Dedifferentiated amniotic fluid mesenchymal stem cell (primary cell): ENCODE measurements around the gene PLA2G2F.

Experiments
- DNase-seq: peaks from one replicate; pipeline ENCODE4 v3.0.0-alpha.2; 2016; ENCODE audit errors: extremely low spot score

Gene PLA2G2F

DNA sequence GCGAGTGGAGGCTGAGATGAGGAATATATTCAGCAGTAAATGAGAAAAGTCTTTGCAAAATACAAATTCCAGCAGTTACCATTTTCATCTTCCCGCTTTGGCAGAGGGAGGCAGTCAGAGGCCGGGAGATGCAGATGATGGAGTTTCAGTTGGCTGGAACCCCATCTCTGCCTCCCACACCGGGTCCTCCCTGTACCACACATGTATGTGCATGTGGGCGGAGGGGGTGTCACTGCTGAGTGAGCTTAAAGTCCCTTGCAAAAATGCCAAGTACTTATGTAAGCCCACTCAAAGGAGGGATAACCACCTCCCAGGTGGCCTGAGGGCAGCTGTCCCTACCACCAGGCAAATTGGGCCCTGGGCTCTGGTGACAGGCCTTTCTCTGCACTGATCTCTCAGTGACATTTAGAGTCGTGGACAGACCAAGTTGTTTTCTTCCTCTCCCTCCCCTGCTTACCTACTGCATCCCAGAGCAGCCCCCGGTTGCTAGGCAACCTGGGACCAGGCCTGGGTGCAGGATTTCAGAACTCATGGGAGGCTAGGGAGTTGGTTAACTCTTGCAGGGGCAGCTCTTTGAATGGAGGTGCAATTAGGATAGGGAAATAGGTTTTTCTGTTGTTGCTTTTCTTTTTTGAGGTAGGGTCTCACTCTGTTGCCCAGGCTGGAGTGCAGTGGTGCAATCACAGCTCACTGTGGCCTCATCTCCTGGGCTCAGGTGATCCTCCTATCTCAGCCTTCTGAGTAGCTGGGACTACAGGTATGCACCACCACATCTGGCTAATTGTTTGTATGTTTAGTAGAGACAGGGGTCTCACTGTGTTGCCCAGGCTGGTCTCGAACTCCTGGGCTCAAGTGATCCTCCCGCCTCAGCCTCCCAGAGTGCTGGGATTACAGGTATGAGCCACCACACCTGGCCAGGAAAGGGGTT is 29.7 kb downstream of the PLA2G2F start:
- DNase-seq, result no peak

DNA sequence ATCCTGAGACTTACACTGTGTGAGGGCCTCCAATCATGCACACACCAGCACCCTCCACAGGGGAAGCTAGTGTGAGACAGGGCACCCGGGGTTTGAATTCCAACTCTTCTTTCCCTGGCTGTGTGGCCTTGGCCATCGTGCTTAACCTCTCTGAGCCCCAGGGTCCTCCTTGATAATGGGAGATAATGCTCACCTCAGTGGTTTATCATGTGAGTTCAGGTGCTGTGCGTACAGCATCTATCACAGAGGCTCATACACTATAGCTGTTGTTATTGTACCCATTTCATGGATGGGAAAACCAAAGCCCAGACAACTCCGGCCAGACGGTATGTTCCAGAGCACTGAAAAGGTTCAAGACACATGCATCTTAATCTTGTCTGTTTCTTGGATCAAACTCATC is 30.8 kb downstream of the PLA2G2F start:
- no peak for DNase-seq

- no peak for DNase-seq
Measured at GRCh38 chr1:20172033-20172590, 33.0 kb downstream of the PLA2G2F start.

GRCh38 chr1:20174937-20175666 is 36.0 kb downstream of the PLA2G2F start:
- DNase-seq, result no peak

DNA sequence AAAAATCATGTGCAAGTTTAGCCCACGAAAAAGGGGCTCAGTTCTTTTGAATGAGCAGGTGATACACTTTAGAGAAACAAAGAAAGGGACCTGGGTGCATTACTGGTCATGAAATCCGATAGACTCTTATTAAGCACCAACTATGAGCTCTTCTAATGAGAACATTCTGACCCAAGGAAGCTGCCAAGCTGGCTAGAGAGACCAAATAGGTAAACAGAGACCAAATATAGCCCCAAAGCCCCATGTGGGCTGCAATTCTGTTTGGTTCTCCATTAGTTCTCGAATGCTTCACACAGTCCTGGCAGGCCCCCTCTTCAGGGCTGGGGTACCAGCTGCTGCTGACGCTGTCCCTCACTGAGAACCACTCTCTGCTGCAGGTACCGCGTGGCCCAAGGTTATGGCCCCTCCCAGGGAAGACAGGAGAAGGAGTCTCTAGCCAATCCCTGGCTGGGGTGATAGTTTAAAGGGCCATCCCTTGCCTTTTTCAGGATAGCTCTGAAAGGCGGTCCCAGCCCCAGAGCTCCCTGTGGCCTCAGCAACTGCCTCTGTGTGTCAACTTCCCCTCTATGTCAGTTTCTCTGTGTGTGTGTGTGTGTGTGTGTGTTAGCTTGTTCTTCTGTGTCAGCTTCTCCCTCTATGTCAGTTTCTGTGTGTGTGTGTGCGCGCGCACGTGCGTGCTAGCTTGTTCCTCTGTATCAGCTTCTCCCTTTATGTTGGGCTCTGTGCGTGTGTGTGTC is 39.7 kb downstream of the PLA2G2F start:
- no peak for DNase-seq

DNA sequence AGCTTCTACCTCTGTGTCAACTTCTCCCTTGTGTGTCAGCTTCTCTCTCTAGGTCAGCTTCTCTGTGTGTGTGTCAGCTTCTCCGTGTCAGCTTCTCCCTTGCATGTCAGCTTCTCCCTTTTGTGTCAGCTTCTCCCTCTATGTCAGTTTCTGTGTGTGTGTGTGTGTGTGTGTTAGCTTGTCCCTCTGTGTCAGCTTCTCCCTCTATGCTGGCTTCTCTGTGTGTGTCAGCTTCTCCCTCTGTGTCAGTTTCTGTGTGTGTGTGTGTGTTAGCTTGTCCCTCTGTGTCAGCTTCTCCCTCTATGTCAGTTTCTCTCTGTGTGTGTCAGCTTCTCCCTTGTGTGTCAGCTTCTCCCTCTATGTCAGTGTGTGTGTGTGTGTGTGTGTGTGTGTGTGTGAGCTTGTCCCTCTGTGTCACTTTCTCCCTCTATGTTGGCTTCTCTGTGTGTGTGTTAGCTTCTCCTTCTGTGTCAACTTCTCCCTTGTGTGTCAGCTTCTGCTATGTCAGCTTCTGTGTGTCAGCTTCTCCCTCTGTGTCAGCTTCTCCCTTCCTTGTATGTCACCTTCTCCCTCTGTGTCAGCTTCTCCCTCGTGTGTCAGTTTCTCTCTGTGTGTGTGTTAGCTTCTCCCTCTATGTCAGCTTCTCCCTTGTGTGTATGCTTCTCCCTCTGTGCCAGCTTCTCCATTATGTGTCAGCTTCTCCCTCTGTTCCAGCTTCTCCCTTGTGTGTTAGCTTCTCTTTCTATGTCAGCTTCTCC is 40.4 kb downstream of the PLA2G2F start:
- DNase-seq, result no peak

DNA sequence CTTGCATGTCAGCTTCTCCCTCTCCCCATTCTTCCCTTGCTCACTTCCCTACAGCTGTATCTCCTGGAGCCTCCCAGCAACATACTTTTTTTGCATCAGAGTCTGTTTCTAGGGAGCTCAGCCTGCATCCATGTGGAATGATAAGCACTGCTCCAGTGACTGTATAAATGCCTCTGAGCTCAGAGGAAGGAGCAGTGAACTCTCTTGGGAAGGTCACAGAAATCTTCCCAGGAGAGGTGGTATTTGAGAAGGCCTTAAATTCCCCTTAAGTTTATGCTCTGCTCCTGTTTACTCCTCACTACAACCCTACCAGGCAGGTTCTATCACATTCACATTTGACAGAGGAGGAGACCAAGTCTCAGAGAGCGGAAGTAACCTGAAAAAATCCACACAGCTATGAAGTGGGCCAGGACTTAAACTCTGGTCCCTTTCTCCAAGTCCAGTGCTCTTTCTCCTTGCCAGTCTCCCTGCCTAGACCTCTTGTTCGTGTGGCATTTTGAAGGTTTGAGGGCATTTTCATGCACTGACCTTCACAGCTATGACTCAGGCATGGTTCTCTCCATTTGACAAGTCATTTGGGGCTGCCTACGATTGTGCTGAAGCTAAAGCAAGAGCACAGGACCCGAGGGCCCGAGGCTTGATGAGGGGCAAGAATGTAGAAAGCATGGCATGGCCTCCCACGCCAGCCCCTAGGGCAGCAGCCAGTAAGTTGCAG is 41.2 kb downstream of the PLA2G2F start:
- no peak for DNase-seq

DNA sequence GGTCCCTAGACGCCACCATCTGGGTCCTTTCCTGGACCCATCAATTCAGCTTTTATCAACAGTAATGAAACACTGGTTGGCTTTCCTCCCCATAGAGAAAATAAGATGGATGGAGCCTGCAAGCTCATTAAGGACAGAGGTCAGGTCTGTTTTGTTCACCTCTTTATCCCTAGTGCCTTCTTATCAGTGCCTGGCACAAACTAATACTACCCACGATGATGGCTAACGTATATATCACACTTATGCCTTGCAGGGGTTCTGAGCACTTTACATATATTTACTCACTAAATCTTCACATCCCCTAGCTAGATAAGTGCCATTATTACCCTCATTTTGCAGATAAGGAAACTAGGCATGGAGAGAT is 41.7 kb downstream of the PLA2G2F start:
- DNase-seq, result no peak

DNA sequence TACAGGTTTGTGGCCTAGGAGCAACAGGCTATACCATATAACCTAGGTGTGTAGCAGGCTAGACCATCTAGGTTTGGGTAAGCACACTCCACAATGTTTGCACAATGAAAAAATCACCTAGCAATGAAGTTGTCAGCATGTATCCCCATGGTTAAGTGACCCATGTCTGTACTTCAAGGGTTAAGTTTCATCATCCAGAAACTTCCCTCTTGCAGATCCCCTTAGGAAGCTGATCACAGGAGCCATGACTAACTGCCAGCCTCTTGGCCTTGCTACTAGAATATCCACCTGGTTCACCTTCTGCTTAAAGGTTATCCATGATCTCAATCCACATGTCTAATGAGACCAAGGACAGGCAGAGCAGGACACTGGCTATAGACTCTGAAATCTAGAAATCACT is 43.3 kb downstream of the PLA2G2F start:
- DNase-seq, result no peak

- DNase-seq, result no peak
Measured at GRCh38 chr1:20183035-20183434, 43.9 kb downstream of the PLA2G2F start.

GRCh38 chr1:20183616-20184271 is 44.6 kb downstream of the PLA2G2F start:
- no peak for DNase-seq

DNA sequence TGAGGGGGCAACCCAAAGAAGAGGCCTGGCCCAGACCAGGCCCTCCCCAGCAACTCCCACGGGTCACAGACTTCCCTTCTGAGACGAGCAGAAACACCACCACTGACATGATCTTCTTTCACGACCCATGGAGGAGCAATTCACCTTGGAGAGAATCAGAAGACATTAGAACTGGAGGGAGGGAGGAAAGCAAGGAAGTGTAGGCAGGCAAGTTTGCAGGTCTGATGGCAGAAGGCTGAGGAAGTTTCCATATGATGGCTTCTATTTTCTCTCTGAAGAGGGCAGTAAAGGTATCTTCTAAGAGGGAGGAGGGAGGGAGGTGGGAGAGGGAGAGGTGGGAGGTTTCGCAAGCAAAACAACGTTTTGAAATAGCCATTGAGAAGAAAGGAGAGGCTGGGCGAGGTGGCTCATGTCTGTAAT is 45.4 kb downstream of the PLA2G2F start:
- DNase-seq, result no peak

GRCh38 chr1:20184997-20185833 is 46.1 kb downstream of the PLA2G2F start:
- no peak for DNase-seq

GRCh38 chr1:20185834-20186782 is 47.0 kb downstream of the PLA2G2F start, which contains the start of the genes PLA2G2C and UBXN10:
PLA2G2C (minus strand) TSS chr1:20186518; CDS start chr1:20177363, 9,155 bp downstream.
UBXN10 (plus strand) TSS chr1:20186096; CDS start chr1:20190562, 4,466 bp downstream.
- no peak for DNase-seq

- no peak for DNase-seq
Measured at GRCh38 chr1:20187103-20187812, 48.1 kb downstream of the PLA2G2F start.

DNA sequence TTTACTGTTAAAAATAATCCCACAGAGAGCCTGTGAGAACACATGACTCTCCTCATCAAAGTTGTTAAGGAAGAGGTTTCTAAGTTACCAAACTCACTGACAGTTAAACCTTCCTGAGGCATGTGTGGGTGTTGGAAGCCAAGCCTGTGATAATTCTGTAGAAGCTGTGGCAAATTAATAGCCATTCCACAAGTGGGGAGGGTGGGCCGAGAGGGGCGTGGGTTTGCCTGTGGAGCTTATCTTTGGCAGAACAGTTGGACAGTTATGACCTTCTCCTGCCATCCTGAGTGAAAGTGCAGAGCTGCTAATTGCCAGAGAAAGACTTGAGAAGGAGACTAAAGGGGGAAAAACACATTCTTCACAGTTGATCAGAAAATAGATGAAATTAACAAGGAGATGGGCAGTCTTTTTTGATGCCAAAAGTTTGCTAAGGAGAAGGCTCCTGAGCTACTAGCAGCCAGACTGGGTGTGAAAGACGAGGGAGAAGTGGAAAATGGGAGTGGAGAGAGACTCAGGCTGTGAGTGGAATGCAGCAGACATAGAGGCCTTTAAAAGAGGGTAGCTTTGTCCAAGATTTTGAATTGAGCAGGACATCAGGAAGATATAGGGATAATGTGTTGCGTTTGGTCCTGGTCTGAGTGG is 48.8 kb downstream of the PLA2G2F start:
- DNase-seq, result no peak

DNA sequence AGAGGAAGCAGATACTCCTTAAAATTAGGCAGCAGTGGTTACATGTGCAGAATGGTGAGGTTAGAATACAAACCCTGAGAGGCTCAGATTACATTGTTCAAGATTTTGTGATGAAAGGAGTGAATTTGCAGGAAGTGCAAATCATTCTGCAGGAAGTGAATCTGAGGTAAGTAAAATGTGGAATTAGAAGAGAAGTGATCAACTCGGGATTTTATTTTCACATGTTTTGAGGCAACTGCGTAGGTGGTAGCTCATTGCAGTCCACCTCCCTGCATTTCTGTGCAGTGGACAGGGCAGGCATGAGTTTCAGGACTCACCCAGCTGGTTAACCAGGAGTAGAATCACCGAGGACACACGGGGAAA is 49.3 kb downstream of the PLA2G2F start:
- DNase-seq, result no peak
